SIG-M5 treated with dmso at 0.1 percent for 504 hours (cell line): ENCODE data around the gene TLE4.

Experiments used
- DNase-seq: peaks from one replicate; lab custom pipeline; 2025; ENCODE audit not compliant: unreplicated experiment; lab: John Stamatoyannopoulos, UW

Gene TLE4

GRCh38 chr9:79765466-79765865, 193.7 kb downstream of the TLE4 start:
- no peak for DNase-seq

GRCh38 chr9:79766091-79766490, 194.3 kb downstream of the TLE4 start:
- DNase-seq, result no peak

DNA sequence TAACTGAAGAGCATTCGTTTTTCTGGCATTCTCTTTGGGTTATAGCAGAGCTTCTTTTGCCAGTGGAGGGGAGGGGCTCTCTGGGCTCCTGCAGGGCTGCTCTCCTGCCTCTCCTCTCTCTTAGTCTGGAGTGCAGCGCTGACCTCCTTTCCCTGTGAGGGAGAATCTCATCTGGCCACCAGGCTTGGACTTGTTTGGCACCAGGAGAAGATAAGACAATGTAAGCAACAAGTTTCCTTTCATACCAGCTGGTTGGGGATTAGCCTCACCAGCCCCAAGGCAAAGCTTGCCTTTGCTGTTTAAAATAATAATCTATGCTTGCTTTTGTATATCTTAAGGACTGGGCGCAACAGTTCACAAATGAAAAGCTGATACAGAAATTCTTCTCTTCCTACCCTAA, 196.4 kb downstream of the TLE4 start:
- no peak for DNase-seq

GRCh38 chr9:79769476-79770275, 197.9 kb downstream of the TLE4 start:
- no peak for DNase-seq

DNA sequence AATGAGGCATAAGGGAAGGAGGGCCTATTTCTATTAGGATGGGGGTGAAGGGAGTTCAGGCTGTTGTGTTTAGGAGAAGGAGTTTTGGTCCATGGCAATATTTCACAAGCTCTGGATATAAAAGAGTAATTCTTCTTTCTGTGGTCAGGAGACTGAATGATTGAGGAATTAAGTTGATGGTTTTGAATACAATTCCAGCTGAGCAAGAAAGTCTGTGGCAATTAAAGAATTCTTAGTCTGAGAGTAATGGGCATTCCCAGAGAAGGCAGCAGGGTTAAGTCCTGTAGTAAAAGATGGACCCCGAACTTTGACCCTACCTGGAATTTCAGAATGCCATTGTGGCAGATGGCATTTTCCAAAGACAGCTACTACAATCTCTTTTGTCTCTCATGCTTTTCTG, 202.6 kb downstream of the TLE4 start:
- DNase-seq, result no peak
